SU-DHL-6 (cell line): ENCODE data around the gene SRGAP1.

ENCODE experiments used
- EZH2phosphoT487 ChIP-seq: fragments of 200-600 bp; sonication (generic), shearing (Covaris generic); conservative IDR thresholded peaks from 2 replicates; pipeline ENCODE4 v1.6.1; 2018; ENCODE audit warnings: mild to moderate bottlenecking, antibody characterized with exemption, low read length, moderate library complexity, mixed read lengths
- TF ChIP-seq, protein P1 (sequence below): fragments of 200-600 bp; sonication (generic); IDR thresholded peaks from one replicate; pipeline ENCODE4 v1.5.1; 2017; ENCODE audit warnings: antibody characterized with exemption, mild to moderate bottlenecking, low read length, moderate library complexity; ENCODE audit not compliant: insufficient read depth, poor library complexity, severe bottlenecking

DNA sequence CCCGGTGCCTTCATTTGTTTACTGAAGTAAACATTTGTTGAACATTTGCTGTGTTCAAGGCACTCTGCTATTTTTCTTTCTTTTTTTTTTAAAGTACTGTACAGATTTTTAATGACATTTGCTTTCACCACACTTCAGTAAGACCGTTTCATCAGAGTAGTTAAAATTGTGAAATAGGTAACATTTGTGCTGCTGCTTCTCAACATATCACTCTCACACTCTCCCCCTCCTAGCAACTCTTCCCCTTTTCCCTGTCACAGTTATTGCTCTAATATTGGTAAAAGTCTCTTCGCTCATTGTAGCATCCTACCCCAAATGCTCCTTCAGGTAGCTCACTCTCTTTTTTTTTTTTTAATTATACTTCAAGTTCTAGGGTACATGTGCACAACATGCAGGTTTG lies 49.6 kb downstream of the SRGAP1 start:
- TF ChIP-seq, protein P1, sequence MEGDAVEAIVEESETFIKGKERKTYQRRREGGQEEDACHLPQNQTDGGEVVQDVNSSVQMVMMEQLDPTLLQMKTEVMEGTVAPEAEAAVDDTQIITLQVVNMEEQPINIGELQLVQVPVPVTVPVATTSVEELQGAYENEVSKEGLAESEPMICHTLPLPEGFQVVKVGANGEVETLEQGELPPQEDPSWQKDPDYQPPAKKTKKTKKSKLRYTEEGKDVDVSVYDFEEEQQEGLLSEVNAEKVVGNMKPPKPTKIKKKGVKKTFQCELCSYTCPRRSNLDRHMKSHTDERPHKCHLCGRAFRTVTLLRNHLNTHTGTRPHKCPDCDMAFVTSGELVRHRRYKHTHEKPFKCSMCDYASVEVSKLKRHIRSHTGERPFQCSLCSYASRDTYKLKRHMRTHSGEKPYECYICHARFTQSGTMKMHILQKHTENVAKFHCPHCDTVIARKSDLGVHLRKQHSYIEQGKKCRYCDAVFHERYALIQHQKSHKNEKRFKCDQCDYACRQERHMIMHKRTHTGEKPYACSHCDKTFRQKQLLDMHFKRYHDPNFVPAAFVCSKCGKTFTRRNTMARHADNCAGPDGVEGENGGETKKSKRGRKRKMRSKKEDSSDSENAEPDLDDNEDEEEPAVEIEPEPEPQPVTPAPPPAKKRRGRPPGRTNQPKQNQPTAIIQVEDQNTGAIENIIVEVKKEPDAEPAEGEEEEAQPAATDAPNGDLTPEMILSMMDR = no peak
- no peak for TF ChIP-seq EZH2phosphoT487
